ENCODE measurements around the gene ARHGEF37.

ARHGEF37 gene

DNA sequence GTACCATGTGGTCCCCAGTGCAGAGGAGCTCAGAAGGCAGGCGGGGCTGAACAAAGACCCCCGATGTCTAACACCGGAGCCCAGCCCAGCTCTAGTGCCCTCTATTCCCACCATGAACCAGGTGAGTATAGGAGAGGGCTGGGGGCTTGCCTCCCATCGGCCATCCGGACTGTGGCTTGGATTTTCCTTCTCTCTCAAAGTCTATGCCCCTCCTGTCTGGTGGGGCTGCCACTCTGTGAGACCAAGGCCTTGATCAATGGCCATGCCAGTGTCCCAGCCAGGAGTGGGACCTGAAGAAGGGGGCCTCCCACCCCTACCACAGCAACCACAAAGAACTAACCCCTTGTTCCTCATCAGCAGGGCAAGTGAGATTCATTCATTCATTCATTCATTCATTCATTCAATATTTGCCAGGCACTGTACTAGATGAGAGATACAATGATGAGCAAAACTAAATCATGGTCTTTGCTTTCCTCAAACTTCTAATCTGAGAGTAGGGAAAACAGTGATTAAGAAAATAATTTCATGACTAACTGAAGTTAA is 47.6 kb downstream of the ARHGEF37 start:
- no peak for DNase-seq (ENCODE audit: low spot score)

- no peak for DNase-seq (ENCODE audit: low spot score)
These were observed 48.1 kb downstream of the ARHGEF37 start for GRCh38 chr5:149629421-149629820.

- DNase-seq (ENCODE audit: low spot score): no peak
These were observed 49.0 kb downstream of the ARHGEF37 start for GRCh38 chr5:149630337-149630736.

DNA sequence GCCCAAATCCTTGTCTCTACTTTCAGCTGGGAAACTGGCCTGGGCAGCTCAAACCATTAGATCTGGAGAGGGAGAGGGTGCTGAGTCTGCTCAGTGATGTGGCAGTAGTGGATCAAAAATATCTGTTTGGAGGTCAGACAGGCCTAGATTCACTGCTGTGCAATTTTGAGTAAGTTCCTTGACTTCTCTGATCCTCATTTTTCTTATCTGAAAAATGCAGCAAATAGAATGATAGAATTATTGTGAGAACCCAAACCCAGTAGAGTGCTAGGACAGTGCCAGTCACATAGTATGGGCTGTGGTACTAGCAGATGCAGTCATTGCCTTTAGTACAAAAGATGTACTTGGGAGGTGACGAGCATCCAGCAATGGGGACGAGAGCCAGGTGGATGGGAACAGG is 50.2 kb downstream of the ARHGEF37 start:
- no peak for DNase-seq (ENCODE audit: low spot score)

DNA sequence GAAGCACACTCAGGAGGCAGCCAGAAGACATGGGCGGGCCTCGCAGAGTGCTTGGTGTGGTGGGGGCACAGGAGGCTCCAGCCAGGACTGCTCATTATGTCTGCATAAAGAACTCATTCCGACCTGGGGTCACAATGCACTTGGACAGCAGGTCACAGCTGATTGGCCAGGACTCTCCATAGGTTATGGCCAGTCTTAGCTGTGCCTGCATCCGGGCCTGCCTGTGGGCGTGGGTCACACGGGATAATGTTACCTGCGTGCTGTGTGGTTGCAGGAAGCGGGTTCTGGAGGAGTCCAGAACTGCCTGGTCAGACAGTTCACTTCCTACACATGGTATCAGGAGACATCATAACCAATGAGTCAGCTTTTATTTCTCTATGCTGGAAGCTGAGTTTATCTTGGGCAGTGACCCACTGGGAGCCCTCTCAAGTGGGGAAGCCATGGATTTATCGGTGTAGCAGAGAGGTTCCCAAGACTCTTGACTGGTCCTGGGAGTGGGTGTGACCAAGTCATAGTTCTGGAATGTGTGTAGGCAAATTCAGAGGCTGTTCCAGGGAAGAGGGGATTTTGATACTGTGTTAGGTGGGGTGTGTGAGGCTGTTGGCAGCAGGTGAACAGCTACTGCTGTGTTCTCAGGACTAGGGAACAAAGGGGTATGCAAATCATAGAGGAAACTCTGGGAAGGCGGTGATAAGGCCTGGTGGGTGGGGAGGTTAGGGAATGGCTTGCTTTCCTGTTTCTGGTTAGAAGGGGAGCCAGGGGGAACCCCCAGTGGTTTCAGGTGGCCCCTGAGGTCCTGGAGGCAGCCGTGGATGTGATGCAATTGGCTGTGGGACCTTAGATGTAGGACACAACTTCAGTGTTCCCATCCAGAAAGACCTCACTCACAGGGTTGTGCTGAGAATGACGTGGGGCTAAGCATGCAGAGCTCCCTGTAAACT is 51.3 kb downstream of the ARHGEF37 start:
- peak; percentile 52 for DNase-seq (ENCODE audit: low spot score)

DNA sequence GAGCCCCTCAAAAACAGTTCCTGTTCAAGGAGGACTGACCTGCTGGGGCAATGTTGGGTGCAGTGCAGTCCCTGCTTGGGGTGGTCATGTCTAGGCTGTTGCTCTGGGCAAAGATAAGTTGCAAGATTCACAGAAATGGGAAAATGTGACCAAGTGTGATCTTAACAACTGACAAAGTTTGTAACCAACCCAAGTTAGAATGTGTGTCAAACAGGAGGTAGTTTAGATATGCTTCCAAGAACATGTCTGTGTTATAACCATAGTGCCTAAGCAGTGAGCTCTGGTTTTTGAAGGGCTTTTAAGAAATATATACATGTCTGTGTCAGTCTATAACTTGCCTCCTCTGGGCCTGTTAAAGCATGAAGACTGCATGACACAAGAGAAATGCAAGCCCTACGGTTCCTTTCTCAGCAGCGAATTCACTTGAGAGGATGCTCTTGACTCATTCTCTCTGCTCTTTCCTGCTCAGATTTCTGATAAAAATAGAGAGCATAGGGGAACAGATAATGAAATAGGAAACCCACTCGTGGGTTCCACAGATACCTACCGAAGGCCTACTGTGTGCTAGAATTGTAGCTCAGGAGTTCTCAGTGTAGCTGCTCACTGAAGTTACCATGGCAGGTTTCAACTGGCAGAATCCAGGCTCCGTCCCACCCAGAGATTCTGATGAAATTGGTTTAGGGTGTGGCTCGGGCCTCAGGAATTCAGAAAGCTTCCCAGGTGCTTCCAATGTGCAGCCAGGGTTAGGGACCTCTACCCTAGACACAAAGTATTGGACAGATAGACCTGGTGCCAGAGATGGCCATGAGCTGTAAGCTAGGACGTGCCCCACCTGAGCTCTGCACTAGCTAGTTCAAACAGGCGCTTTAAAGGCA is 52.4 kb downstream of the ARHGEF37 start:
- no peak for DNase-seq (ENCODE audit: low spot score)

GRCh38 chr5:149635394-149635793 is 54.1 kb downstream of the ARHGEF37 start:
- DNase-seq (ENCODE audit: low spot score): no peak

DNA sequence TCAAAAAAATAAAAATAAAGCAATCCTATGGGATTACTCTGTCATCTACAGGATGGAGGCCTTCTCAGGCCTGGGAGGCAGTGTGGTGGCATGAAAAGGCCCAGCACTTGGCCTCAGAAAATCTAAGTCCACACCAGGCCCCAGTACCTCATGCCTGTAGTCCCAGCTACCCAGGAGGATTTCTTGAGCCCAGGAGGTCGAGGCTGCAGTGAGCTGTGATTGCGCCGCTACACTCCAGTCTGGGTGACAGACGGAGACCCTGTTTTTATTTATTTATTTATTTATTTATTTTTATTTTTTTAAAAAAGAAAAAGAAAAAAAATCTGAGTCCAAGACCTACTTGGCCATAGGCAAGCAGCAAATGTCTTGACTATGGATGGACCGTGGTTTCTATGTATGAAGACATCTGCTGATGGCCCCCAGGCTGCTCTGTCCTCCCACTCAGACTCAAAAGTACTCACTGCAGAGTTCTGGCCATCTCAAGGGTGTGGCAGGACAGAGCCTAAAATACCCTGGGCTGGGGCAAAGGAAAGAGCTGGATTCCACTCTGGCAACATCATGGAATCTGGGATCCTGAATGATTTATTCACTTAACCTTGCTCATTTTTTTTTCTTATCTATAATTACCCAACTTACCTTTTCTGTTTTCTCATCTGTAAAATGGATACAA is 55.0 kb downstream of the ARHGEF37 start:
- no peak for DNase-seq (ENCODE audit: low spot score)

- peak; percentile 84 for DNase-seq (ENCODE audit: low spot score)
These were observed 55.6 kb downstream of the ARHGEF37 start for GRCh38 chr5:149636861-149637246.

DNA sequence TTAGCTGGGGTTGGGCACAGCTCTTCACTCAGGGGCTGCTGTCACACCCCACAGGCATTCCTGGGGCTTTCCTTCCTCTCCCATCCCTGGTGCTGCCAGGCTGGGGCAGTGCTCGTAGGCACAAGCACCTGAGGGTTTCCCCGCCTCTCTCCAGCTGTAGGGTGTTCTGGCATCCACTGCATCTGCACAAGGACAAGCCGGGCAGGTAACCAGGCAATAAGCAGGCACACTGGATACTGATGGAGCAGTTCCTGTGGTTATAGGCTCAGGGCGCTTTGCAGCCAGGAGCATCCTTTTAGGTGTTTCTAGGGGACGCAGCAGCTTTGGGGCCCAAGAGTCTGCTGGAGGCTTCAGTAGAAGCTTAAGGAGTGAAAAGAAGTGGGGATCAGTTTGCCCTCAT is 56.8 kb downstream of the ARHGEF37 start:
- DNase-seq (ENCODE audit: low spot score): no peak

GRCh38 chr5:149638546-149639241 is 57.4 kb downstream of the ARHGEF37 start:
- no peak for DNase-seq (ENCODE audit: low spot score)

DNA sequence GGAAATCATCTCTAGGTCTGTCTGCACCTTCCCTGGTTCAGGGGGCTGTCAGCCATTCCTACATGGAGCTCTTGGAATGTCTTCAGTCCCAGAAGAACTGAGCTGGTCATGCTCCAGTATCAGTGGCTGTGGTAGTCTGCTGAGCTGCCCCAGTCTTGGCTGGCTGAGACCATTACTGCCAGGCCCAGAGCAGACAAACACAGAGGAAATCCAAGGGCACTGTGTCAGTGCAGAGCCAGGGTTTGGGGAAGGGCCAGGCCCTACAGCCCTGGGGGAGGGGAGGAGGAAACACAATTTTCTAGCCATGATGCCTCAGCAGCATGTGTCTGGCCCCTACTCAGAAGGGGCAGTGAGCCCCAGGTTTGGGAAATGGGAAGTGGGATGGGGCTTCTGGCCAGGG is 58.4 kb downstream of the ARHGEF37 start:
- DNase-seq (ENCODE audit: low spot score): no peak

DNA sequence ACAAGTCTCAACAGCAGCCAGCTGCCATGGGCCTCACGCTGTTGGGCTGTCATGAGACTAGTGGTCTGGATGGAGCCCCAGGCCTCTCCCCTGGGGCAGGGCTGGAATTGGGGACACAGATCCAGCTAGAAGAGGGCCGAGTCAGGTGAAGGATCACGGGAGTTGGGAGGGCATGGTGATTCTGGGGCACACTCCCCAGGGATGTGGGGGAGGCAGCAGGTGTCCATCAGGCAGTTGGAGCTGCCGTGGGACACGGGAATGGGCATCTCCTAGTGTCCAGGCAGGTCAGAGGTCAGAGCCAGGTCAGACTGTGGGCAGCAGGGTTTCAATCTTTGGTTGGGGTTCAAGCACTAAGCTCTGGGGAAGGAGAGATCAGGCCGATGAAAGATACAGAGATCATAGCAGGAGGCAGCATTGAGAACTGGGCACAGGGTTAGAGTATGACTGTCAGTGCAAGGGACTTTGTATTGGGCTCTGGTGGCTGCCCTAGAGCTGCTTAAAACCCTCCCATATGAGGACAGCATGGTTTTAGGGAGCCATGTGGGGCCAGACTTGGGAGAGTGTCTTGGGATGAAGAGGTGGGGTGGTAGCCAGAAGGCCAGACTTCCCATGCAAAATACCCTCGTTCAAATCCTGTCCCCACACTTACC is 59.2 kb downstream of the ARHGEF37 start:
- DNase-seq (ENCODE audit: low spot score): no peak

DNA sequence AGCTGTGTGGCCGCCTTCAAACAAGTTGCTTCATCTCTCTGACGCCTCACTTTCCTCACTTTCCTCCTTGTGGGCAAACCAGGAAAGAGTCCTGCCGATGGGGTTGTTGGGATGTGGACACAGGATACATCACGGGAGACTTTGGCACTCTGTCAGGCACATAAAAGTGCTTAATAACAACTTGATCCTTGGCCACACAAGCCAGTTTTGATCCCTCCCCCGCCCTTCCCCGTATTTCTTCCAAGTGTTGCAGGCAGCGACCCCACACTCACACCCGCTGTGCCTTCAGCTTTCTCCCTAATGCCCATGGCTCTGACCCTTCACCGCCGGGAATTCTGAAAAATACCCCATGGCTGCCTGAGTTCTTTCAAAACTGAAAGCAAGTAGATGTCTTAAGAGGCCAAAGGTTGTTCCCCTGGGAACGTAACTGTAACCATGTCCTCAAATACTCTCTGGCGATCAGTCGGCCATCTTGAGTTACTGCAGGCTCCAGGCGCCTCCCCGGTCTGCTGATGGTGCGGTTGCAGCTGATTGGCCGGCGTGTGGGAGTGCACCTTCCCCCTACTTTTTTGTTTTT is 59.8 kb downstream of the ARHGEF37 start:
- no peak for DNase-seq (ENCODE audit: low spot score)

- no peak for DNase-seq (ENCODE audit: low spot score)
These were observed 60.3 kb downstream of the ARHGEF37 start for GRCh38 chr5:149641600-149641999.

DNA sequence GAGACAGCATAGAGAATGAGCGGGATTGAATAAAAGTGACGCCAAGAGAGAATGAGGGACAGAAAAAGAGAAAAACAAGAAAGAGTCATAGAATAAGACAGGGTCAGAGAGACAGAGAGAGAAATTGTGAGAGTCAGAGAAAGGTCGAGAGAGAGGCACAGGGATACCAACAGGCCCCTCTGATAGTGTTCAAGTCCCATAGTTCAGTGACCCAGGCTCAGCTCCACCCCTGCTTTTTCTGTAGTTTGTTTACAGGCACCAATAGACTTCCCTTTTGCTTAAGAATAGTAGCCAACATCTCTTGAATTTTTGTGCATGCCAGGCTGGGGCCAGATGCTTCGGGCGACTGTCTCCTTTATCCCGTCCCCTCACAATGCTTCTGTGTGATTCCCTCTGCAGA is 62.5 kb downstream of the ARHGEF37 start:
- DNase-seq (ENCODE audit: low spot score): no peak

GRCh38 chr5:149644629-149645028 is 63.3 kb downstream of the ARHGEF37 start:
- no peak for DNase-seq (ENCODE audit: low spot score)

GRCh38 chr5:149645236-149645635 is 63.9 kb downstream of the ARHGEF37 start:
- DNase-seq (ENCODE audit: low spot score): no peak

GRCh38 chr5:149645725-149646124 is 64.4 kb downstream of the ARHGEF37 start:
- DNase-seq (ENCODE audit: low spot score): no peak

DNA sequence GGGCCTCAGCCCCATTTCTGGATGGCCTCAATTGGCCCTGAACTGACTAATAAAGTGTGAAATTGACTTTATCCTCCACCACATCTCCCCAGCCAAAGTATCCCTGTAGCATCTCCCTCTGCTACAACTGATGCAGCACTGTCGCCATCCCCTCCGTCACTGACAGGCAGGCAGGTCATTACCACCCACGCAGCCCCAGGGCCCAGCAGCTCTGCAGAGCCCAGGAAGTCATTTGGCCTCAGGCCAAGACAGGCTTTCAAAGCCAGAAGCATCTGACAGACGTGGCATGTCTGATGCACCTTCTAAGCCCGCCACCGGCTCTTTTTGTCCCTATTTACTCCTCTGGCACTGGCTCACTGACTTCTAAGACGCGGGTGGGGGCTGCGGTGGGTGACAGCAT is 65.3 kb downstream of the ARHGEF37 start:
- no peak for DNase-seq (ENCODE audit: low spot score)

DNA sequence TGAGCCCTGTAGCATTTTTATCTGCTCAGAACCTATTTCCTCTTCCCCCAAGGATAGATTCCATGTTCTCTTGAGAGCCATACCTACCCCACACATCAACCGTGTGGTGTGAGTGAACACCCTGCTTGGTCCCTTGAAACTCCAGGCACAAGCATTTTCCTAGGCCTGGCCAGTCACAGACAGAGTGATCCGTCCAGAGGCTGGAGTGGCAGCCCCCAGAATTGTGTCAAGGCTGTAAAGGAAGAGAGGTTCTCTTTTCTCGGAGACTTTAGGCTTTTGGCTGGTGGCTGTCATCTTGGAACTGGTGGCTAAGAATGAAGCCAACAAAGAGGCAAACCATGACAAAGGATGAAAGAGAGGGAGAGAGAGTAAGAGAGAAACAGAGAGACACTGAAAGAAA is 66.0 kb downstream of the ARHGEF37 start:
- no peak for DNase-seq (ENCODE audit: low spot score)
